Uterus (tissue), 2 donors: ENCODE measurements around the gene WDR64.

ENCODE experiments used
- POLR2A ChIP-seq, 2 donors: fragments of 450-650 bp; IDR thresholded peaks; one replicate each; pipeline ENCODE4 v1.6.1; 2016; ENCODE audit warnings: antibody characterized with exemption in 2 of 2, mild to moderate bottlenecking in 1 of 2, moderate library complexity in 1 of 2
- TF ChIP-seq, protein P1 (sequence below), 4 experiments: fragments of 200-600 bp in 2 of 4; fragments of 450-650 bp in 2 of 4; sonication (generic) in 2 of 4; IDR thresholded peaks; one replicate each; pipeline ENCODE4 v1.5.1; 2016 to 2019; ENCODE audit warnings: antibody characterized with exemption in 4 of 4, mild to moderate bottlenecking in 2 of 4, moderate library complexity in 1 of 4

GRCh38 chr1:241799416-241799815, 147.3 kb downstream of the WDR64 start:
- TF ChIP-seq, protein P1, sequence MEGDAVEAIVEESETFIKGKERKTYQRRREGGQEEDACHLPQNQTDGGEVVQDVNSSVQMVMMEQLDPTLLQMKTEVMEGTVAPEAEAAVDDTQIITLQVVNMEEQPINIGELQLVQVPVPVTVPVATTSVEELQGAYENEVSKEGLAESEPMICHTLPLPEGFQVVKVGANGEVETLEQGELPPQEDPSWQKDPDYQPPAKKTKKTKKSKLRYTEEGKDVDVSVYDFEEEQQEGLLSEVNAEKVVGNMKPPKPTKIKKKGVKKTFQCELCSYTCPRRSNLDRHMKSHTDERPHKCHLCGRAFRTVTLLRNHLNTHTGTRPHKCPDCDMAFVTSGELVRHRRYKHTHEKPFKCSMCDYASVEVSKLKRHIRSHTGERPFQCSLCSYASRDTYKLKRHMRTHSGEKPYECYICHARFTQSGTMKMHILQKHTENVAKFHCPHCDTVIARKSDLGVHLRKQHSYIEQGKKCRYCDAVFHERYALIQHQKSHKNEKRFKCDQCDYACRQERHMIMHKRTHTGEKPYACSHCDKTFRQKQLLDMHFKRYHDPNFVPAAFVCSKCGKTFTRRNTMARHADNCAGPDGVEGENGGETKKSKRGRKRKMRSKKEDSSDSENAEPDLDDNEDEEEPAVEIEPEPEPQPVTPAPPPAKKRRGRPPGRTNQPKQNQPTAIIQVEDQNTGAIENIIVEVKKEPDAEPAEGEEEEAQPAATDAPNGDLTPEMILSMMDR (IDR thresholded peaks at IDR 0.05) = no peak
- no peak for TF ChIP-seq POLR2A (IDR thresholded peaks at IDR 0.05)
